ENCODE data around the gene SYK.

The SYK gene

GRCh38 chr9:90826326-90827020 is 24.9 kb downstream of the SYK start:
- DNase-seq, result no peak

GRCh38 chr9:90827181-90827871 is 25.7 kb downstream of the SYK start:
- no peak for DNase-seq

- no peak for DNase-seq
These were observed 28.4 kb downstream of the SYK start for GRCh38 chr9:90830051-90830450.

- DNase-seq, result no peak
These were observed 29.4 kb downstream of the SYK start for GRCh38 chr9:90830977-90831376.

GRCh38 chr9:90832261-90832660 is 30.6 kb downstream of the SYK start:
- DNase-seq, result no peak

- no peak for DNase-seq
These were observed 33.4 kb downstream of the SYK start for GRCh38 chr9:90834828-90835595.

GRCh38 chr9:90836411-90837080 is 34.9 kb downstream of the SYK start:
- DNase-seq, result no peak

- no peak for DNase-seq
These were observed 36.5 kb downstream of the SYK start for GRCh38 chr9:90838098-90838497.

- no peak for DNase-seq
These were observed 37.0 kb downstream of the SYK start for GRCh38 chr9:90838581-90839154.

GRCh38 chr9:90839183-90839728 is 37.6 kb downstream of the SYK start:
- no peak for DNase-seq

- DNase-seq, result no peak
These were observed 39.1 kb downstream of the SYK start for GRCh38 chr9:90840696-90841095.

- no peak for DNase-seq
These were observed 39.6 kb downstream of the SYK start for GRCh38 chr9:90841213-90841612.

GRCh38 chr9:90841615-90842014 is 40.0 kb downstream of the SYK start:
- no peak for DNase-seq

GRCh38 chr9:90842176-90842777 is 40.7 kb downstream of the SYK start:
- no peak for DNase-seq

- no peak for DNase-seq
These were observed 41.4 kb downstream of the SYK start for GRCh38 chr9:90842996-90843395.

GRCh38 chr9:90843525-90843924 is 41.9 kb downstream of the SYK start:
- no peak for DNase-seq

- no peak for DNase-seq
These were observed 42.7 kb downstream of the SYK start for GRCh38 chr9:90844326-90844725.

GRCh38 chr9:90846770-90847419 is 45.3 kb downstream of the SYK start:
- DNase-seq, result no peak

GRCh38 chr9:90847971-90848370 is 46.4 kb downstream of the SYK start:
- DNase-seq, result no peak

- no peak for DNase-seq
These were observed 47.2 kb downstream of the SYK start for GRCh38 chr9:90848866-90849265.

GRCh38 chr9:90851444-90851843 is 49.8 kb downstream of the SYK start:
- DNase-seq, result no peak

- DNase-seq, result no peak
These were observed 52.3 kb downstream of the SYK start for GRCh38 chr9:90853945-90854344.
